AML-193 (cell line): ENCODE results near the gene EXPH5.
"Not testable (repeated sequence)": the region's sequence is repeated elsewhere in the genome, so short reads cannot be mapped to it uniquely, and the experiment has no call there.

ENCODE experiments used
- DNase-seq, 2 experiments: peaks; one replicate each; lab custom pipeline; 2025; lab: John Stamatoyannopoulos, UW

EXPH5 gene, protein sequence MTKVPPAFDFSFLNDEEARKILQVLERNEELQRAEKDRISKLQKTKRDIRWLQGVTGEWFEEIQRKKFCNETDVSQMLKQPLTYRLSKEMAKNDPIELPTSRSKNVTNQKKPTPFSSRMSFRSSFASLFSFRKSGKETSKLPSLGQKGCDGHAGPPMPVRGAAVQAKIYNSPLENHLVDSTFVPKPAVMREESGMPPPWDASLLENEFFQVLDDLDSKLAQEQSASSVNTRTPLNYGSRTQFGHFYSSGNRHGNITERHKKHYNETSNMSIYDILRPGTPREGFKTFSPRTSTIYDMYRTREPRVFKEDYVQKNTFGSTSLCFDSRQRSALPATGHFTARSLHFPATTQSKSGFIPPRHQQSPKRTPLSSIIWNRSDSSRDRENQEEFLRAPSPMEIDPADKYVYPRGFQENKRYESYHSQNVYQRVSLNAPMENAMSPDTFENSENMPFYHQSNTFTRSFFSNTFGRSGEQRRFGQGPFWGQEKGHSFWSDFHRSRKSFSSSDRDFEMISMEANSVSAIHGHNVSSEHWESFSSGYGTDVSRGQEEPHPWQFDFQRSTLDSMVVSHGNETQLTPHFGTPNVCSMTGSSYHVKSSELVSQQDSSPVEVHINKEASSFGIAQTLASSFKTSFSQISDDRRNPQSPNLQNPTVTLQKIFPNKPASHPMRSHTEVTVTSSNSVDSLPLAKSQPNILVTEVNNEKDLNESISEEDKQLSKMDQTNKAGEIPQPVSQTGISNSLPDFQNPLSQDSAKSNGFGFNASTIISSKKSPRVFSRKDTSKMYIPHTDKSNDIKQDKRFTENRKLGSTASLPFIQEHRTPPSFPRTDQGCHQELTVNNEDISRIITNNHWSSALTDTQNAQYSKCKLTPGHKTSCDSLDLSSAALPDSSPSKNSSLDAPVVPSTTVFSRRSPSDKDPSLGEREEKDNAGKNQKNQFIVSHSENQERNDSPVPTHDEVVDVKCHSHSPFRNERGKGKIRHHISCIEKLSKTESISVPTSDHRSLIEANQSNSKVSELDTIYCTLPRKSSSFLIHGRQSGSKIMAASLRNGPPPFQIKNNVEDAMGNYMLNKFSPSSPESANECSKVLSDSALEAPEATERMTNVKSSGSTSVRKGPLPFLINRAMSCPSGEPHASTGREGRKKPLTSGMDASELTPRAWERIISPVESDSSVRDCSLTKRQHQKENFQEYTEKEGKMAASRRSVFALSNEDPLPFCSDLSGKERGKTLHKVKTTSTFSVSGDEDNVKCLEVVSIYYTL (N-terminal part only)

GRCh38 chr11:108593214-108593922 is at the start of gene EXPH5:
EXPH5 (minus strand) TSS chr11:108593768; CDS start chr11:108593536, 232 bp downstream.
- peak; percentile 89 to 91 for DNase-seq

DNA sequence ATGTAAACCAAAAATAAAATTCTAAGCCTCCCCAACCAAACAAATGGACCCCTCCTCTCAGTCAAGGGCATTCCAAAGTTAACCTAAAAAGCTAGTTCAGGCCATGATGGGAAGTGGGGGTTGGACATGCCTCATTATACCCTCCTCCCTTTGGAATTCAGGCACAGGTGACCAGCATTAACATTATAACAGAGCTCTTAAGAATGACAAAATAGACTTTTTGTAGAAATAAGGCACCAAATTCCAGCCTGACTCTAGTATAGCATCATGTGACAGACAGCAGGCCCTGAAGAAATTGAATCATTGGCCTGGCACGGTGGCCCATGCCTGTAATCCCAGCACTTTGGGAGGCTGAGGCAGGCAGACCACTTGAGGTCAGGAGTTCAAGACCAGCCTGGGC is 48.2 kb upstream of the EXPH5 start:
- DNase-seq: not testable (repeated sequence)

- DNase-seq: no peak
Observed at GRCh38 chr11:108639146-108639545, 45.6 kb upstream of the EXPH5 start.

DNA sequence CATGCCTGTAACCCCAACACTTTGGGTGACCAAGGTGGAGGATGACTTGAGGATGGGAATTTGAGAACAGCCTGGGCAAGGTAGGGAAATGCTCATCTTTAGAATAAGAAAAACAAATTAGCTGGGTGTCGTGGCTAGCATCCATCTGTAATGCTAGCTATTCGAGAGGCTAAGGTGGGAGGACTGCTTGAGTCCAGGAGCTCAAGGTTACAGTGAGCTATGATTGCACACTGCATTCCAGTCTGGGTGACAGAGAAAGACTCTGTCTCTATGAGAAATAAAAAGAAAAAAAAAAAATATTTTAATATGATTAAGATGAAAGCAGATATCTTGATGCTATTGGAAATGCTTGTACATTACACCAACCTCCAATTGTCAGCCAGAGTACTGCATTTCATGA is 42.7 kb upstream of the EXPH5 start:
- DNase-seq: no peak

GRCh38 chr11:108635106-108635505 is 41.5 kb upstream of the EXPH5 start:
- no peak for DNase-seq

DNA sequence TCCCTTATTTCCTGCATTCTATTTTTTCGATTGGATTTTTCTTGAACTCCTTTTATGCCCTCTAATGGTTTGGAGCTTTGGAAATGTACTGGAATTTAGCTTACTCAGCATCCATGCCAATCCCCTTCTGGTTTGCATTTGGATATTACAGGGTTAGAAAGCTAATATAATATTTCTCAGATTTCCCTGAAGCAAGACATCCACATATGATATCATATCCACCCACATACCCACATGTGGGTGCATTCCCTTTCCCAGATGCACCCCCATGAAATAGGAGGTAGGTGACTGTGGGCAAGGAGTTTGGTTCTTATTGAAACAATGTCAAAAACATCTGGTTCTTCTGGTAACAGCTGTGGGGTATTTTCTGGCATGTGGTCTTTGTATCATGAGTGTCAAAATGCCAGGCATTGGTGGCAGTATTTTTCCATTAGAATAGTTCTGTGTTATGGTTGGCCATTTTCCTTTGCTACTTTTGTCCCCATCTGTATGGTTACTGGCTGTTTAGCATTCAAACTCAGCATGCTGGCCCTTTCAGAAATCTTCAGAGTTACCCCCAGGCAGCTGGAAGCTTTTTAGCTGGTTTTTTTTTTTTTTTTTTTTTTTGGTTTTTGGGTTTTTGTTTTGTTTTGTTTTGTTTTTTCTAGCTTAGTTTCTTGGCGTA is 38.6 kb upstream of the EXPH5 start:
- DNase-seq: no peak

DNA sequence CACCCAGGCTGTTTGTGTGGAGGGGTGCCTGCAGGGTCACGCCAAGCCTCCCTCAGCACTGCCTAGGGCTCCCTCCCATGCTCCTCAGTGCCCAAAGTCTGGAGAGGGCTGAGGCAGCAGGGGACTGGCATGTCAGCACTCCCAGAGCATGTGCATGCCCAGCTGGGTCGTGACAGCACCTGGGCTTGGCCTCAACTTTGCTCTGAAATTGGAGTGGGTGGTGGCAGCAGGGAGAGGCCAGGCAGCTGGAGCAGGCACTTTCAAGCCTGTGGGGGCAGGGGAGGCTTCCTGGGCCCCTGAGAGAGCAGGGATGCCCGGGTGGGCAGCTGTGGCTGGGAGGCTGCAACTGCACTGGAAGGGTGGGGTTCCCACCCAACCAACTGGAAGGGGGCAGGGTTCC is 35.7 kb upstream of the EXPH5 start:
- no peak for DNase-seq

DNA sequence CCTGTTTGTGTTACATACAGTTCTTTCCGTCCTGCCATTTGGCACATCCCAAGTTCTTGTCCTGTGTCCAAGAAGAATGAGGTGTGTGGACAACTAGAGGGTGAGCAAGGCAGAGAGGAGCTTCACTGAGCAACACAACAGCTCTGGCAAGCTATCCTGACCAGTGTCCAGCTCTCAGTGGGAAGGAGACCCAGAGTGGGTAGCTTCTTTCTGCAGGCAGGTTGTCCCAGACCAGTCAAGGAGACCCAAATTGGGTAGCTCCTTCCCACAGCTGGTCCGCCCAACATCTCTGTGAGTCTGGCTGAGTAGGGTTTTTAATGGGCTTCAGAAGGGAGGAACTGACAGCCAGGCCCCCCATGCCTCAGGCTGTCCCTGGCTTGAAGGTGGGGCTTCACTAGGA is 35.2 kb upstream of the EXPH5 start:
- no peak for DNase-seq

DNA sequence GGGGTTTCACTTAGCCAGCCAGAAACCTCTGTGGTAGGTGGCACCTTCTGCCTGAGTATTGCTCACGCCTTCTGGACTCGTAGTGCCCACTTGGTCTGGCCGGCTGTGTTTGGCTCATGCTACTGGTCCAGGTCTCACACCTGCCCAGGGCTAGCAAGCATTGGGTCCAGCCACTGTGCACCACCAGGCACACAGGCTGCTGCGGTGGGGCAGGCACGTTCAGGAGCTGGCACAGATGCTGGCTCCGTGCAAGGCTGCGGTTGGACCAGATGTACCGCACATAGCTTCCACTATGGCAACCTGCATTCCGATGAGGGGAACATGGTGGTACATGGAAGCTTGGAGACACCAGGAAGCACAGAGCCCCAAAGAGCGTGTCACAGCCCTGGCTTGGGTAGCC is 34.8 kb upstream of the EXPH5 start:
- no peak for DNase-seq

DNA sequence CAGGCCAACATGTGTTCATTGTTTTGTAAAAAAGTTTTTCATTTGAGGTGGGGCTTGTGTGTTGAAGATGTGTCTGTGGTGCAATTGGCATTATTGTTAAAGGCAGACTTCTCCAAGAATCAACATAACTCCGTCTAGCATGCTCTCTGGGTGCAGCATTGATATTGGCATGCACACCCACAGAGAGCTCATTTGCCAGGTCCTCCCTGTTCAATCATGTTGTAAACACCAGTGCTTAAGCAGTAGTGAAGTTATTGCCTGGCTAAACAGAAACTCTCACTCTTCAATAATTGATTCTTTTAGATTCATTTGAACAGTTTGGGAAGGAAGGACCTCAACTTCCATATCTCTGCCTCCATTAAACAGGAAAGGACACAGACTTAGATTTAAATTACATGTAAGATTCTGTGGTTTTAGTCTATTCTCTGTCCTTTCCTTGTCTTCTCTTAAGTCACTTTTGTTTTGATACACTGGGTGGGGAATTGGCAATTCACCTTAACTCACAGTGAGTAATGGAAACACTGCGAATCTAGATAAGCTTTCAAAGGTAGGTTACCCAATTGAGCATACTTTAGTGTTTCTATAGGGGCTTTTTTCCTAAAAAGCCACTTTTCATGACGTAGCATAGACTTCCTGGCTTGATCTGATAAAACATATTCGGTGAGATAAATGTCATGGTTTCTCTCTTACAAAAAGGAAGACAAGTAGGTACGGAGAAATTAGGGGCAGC is 30.8 kb upstream of the EXPH5 start:
- DNase-seq: no peak

GRCh38 chr11:108622341-108622740 is 28.8 kb upstream of the EXPH5 start:
- DNase-seq: no peak

- no peak for DNase-seq
Observed at GRCh38 chr11:108620958-108621772, 27.6 kb upstream of the EXPH5 start.

DNA sequence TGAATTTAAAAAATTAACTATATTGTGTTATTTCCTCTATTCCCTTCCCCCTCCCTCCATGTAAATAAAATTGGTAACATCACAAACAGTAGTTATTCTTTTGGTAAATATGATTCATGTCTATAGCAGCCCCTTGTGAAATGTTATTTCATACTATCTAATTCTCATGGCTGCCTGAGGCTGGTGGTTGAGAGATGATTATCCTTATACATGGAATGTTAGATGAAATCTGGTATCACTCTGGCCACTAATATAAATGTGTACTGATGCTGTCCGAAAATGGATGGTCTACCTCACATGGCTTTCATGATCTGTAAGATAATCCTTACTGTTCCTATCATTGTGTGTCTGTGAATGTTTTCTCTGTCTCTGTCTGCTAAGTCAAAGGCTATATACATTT is 25.0 kb upstream of the EXPH5 start:
- DNase-seq: no peak

GRCh38 chr11:108617055-108617454 is 23.5 kb upstream of the EXPH5 start:
- no peak for DNase-seq

GRCh38 chr11:108616549-108616948 is 23.0 kb upstream of the EXPH5 start:
- DNase-seq: no peak

DNA sequence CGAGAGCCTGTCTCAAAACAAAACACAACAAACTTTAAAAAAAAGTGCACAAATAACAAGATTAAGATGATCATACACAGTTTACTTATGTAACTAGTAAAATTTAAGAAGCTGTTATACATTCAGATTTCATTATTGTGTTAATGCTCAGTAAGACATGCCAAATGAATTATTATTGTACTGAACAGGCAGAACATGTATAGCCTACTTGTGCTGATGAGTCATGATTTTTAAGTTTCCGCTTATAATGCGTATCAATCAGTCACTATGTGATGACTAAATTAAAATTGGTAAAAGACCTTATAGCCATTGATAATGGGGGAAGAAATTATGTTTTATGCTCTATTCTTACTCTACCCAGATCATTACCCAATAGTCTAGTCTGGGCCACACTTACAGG is 20.5 kb upstream of the EXPH5 start:
- DNase-seq: no peak

- DNase-seq: no peak
Observed at GRCh38 chr11:108609682-108610081, 16.1 kb upstream of the EXPH5 start.

GRCh38 chr11:108608548-108608947 is 15.0 kb upstream of the EXPH5 start:
- no peak for DNase-seq

GRCh38 chr11:108606495-108607160 is 13.1 kb upstream of the EXPH5 start:
- DNase-seq: no peak
